Measurements from ENCODE around the gene TBC1D1.

The TBC1D1 gene

GRCh38 chr4:37990731-37991245 lies 99.9 kb downstream of the TBC1D1 start:
- Histone ChIP-seq H3K4me2 (peak overlapping the region; percentile 69 to 91 (median 74)), H3K36me3 (peaks cover 0 to 32% (median 16%) of the 10 kb centered on the region in 11 experiments; a peak in 14 of 22 replicates), H4K20me1 (peaks cover 0 to 17% (median 6%) of the 10 kb centered on the region in 11 experiments; a peak in 9 of 22 replicates), H3K4me3 (peak overlapping the region in 1 of 10 experiments; percentile 39; a peak in 1 of 20 replicates), H3K4me1 (peaks cover 59 to 86% (median 69%) of the 10 kb centered on the region in 10 experiments), H3K9me3 (replicated peaks in 1 of 11) (peaks cover 0 to 5% (median 0%) of the 10 kb centered on the region in 11 experiments; a peak in 2 of 22 replicates), H3K27me3 (no peaks in the 10 kb centered on the region), H3K27ac (peak overlapping the region; percentile 53 to 89 (median 78); a peak in 20 of 22 replicates), H3K9ac (peak overlapping the region in 10 of 11 experiments; percentile 45 to 75 (median 60); a peak in 17 of 22 replicates)
- TF ChIP-seq Cebpa-rat (IDR thresholded peaks at IDR 0.05): no peak

GRCh38 chr4:37991623-37992410 lies 100.9 kb downstream of the TBC1D1 start:
- Histone ChIP-seq H3K4me3 (no peak overlapping the region), H3K4me2 (peak overlapping the region; percentile 35 to 86 (median 72); a peak in 19 of 22 replicates), H3K27me3 (no peaks in the 10 kb centered on the region), H3K36me3 (peaks cover 0 to 35% (median 17%) of the 10 kb centered on the region in 11 experiments; a peak in 14 of 22 replicates), H3K27ac (peak overlapping the region in 9 of 11 experiments; percentile 39 to 89 (median 82); a peak in 15 of 22 replicates), H3K9ac (no peak overlapping the region; a peak in 1 of 22 replicates), H4K20me1 (peaks cover 0 to 20% (median 12%) of the 10 kb centered on the region in 11 experiments; a peak in 13 of 22 replicates), H3K4me1 (peaks cover 59 to 83% (median 67%) of the 10 kb centered on the region in 10 experiments), H3K9me3 (replicated peaks in 1 of 11) (peaks cover 0 to 5% (median 0%) of the 10 kb centered on the region in 11 experiments; a peak in 2 of 22 replicates)
- TF ChIP-seq Cebpa-rat (IDR thresholded peaks at IDR 0.05): no peak

- no peaks in the 10 kb centered on the region for H3K27me3 ChIP-seq
- peaks cover 48 to 63% (median 52%) of the 10 kb centered on the region in 10 experiments for H3K4me1 ChIP-seq
- H3K4me3 ChIP-seq: no peak overlapping the region
- H3K9ac ChIP-seq: no peak overlapping the region
- peaks cover 0 to 5% (median 0%) of the 10 kb centered on the region in 11 experiments; a peak in 2 of 22 replicates for H3K9me3 ChIP-seq (replicated peaks in 1 of 11)
- peak overlapping the region in 5 of 11 experiments; percentile 11 to 64 (median 47); a peak in 12 of 22 replicates for H3K4me2 ChIP-seq
- peaks cover 0 to 33% (median 12%) of the 10 kb centered on the region in 11 experiments; a peak in 14 of 22 replicates for H3K36me3 ChIP-seq
- peak overlapping the region in 2 of 11 experiments; percentile 27 to 45; a peak in 2 of 22 replicates for H3K27ac ChIP-seq
- peaks cover 0 to 35% (median 18%) of the 10 kb centered on the region in 11 experiments; a peak in 15 of 22 replicates for H4K20me1 ChIP-seq
- TF ChIP-seq Cebpa-rat (IDR thresholded peaks at IDR 0.05): no peak
Observed at GRCh38 chr4:37993806-37994205, 102.9 kb downstream of the TBC1D1 start.

DNA sequence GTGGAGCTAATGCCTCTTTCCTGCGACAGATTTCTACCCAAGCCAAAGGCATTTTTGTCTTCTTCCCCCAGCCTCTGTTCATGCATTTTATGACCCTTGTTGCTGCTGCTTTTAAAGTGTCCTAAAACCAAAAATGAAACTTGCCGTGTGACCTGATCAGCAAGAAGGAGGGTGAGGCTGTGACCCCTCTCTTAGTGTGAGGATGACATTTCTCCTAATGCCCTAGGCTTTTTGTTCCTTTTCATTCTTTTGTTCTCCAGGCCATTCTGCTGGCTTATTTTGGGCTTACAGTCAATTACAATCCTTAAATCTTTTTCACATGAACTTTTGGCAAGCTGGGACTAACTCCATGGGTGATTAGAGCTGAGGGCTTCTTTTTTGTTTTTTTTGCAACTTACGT lies 103.7 kb downstream of the TBC1D1 start:
- Histone ChIP-seq H3K4me3 (no peak overlapping the region), H4K20me1 (peaks cover 0 to 38% (median 19%) of the 10 kb centered on the region in 11 experiments; a peak in 15 of 22 replicates), H3K27me3 (no peaks in the 10 kb centered on the region), H3K9me3 (replicated peaks in 1 of 11) (peaks cover 0 to 5% (median 0%) of the 10 kb centered on the region in 11 experiments; a peak in 2 of 22 replicates), H3K4me2 (peak overlapping the region in 9 of 11 experiments; percentile 9 to 64 (median 38); a peak in 16 of 22 replicates), H3K36me3 (peaks cover 0 to 38% (median 16%) of the 10 kb centered on the region in 11 experiments; a peak in 14 of 22 replicates), H3K27ac (peak overlapping the region in 3 of 11 experiments; percentile 23 to 45 (median 27); a peak in 4 of 22 replicates), H3K4me1 (peaks cover 40 to 55% (median 44%) of the 10 kb centered on the region in 10 experiments), H3K9ac (peak overlapping the region in 3 of 11 experiments; percentile 2 to 26 (median 18); a peak in 3 of 22 replicates)
- no peak for TF ChIP-seq Cebpa-rat (IDR thresholded peaks at IDR 0.05)

- peaks cover 0 to 44% (median 23%) of the 10 kb centered on the region in 11 experiments; a peak in 15 of 22 replicates for H4K20me1 ChIP-seq
- H3K9me3 ChIP-seq (replicated peaks in 1 of 11): peaks cover 0 to 5% (median 0%) of the 10 kb centered on the region in 11 experiments; a peak in 2 of 22 replicates
- H3K27me3 ChIP-seq: no peaks in the 10 kb centered on the region
- peaks cover 0 to 40% (median 19%) of the 10 kb centered on the region in 11 experiments; a peak in 16 of 22 replicates for H3K36me3 ChIP-seq
- no peak overlapping the region for H3K27ac ChIP-seq
- H3K9ac ChIP-seq: no peak overlapping the region
- H3K4me1 ChIP-seq: peaks cover 32 to 48% (median 37%) of the 10 kb centered on the region in 10 experiments
- H3K4me2 ChIP-seq: 0 out of 22 replicates have a peak overlapping the region, but pooled peaks of 1 of the 11 experiments have one; percentile 43
- H3K4me3 ChIP-seq: no peak overlapping the region
- no peak for TF ChIP-seq Cebpa-rat (IDR thresholded peaks at IDR 0.05)
Observed at GRCh38 chr4:37995299-37995821, 104.5 kb downstream of the TBC1D1 start.

DNA sequence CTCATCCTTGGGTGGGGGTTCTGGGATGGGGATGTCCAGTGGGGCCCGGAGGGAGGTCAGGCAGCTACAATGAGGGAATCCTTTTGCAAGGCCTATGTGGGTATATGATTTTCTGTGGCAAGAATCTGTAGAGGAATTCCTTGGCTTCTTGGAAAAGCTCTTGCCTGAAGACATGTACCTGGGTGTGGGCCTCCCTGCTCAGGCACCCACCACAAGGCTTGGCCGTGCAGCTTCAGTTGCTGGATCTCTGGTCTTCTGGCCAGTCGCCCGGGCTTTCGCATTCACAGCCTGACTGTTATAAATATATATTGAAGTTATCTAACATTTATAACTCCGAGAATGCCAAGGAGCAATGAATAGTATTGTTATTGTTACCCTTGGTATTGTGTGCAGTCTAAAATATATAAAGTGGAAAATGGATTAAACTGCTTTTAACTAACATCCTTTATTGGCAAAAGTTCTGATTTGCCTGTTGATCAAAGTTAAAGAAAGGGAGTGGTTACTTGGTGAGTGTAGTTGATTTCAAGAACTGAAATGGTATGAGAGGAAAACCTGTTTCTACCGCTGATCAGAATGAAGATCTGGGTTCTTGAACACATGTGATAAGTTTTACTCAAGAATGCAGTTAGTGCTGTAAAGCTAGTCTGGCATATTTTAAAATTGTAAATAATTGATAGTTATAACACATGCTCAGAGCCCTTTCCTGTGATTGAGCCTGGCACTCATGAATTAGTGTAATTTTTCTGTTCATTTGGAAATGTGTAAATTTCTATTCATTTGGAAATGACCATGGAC lies 105.3 kb downstream of the TBC1D1 start:
- Histone ChIP-seq H3K27me3 (no peaks in the 10 kb centered on the region), H3K4me1 (peaks cover 24 to 39% (median 28%) of the 10 kb centered on the region in 10 experiments), H3K4me3 (no peak overlapping the region), H4K20me1 (peaks cover 0 to 44% (median 23%) of the 10 kb centered on the region in 11 experiments; a peak in 15 of 22 replicates), H3K9me3 (replicated peaks in 1 of 11) (peaks cover 0 to 5% (median 0%) of the 10 kb centered on the region in 11 experiments; a peak in 2 of 22 replicates), H3K4me2 (no peak overlapping the region), H3K27ac (no peak overlapping the region), H3K9ac (no peak overlapping the region), H3K36me3 (peaks cover 1 to 48% (median 20%) of the 10 kb centered on the region in 11 experiments; a peak in 19 of 22 replicates)
- TF ChIP-seq Cebpa-rat (IDR thresholded peaks at IDR 0.05): no peak

- peaks cover 13 to 31% (median 19%) of the 10 kb centered on the region in 10 experiments; a peak in 19 of 20 replicates for H3K4me1 ChIP-seq
- no peaks in the 10 kb centered on the region for H3K9me3 ChIP-seq (replicated peaks in 1 of 11)
- no peak overlapping the region for H3K9ac ChIP-seq
- no peak for TF ChIP-seq Cebpa-rat (IDR thresholded peaks at IDR 0.05)
- no peaks in the 10 kb centered on the region for H3K27me3 ChIP-seq
- H3K4me2 ChIP-seq: no peak overlapping the region
- H3K27ac ChIP-seq: no peak overlapping the region
- peaks cover 11 to 59% (median 31%) of the 10 kb centered on the region in 11 experiments; a peak in 17 of 22 replicates for H4K20me1 ChIP-seq
- peaks cover 5 to 53% (median 24%) of the 10 kb centered on the region in 11 experiments; a peak in 19 of 22 replicates for H3K36me3 ChIP-seq
- H3K4me3 ChIP-seq: no peak overlapping the region
Observed at GRCh38 chr4:37998226-37998625, 107.3 kb downstream of the TBC1D1 start.
